ENCODE results near the gene AFF3.

AFF3 gene

GRCh38 chr2:99621774-99622173, 520.6 kb downstream of the AFF3 start:
- no peak for DNase-seq (ENCODE audit: low read depth in 1 of 2, low spot score in 1 of 2)

GRCh38 chr2:99621106-99621505, 521.3 kb downstream of the AFF3 start:
- no peak for DNase-seq (ENCODE audit: low read depth in 1 of 2, low spot score in 1 of 2)

GRCh38 chr2:99619151-99619550, 523.2 kb downstream of the AFF3 start:
- DNase-seq (ENCODE audit: low read depth in 1 of 2, low spot score in 1 of 2) = no peak

- no peak for DNase-seq (ENCODE audit: low read depth in 1 of 2, low spot score in 1 of 2)
Measured at GRCh38 chr2:99618579-99619097, 523.8 kb downstream of the AFF3 start.

GRCh38 chr2:99617811-99618210, 524.6 kb downstream of the AFF3 start:
- DNase-seq (ENCODE audit: low read depth in 1 of 2, low spot score in 1 of 2) = no peak

- DNase-seq (ENCODE audit: low read depth in 1 of 2, low spot score in 1 of 2) = no peak
Measured at GRCh38 chr2:99615247-99615771, 527.1 kb downstream of the AFF3 start.

- no peak for DNase-seq (ENCODE audit: low read depth in 1 of 2, low spot score in 1 of 2)
Measured at GRCh38 chr2:99613980-99614379, 528.4 kb downstream of the AFF3 start.

- DNase-seq (ENCODE audit: low read depth in 1 of 2, low spot score in 1 of 2) = no peak
Measured at GRCh38 chr2:99611786-99612185, 530.6 kb downstream of the AFF3 start.

GRCh38 chr2:99611034-99611433, 531.4 kb downstream of the AFF3 start:
- DNase-seq (ENCODE audit: low read depth in 1 of 2, low spot score in 1 of 2) = no peak

- DNase-seq (ENCODE audit: low read depth in 1 of 2, low spot score in 1 of 2) = no peak
Measured at GRCh38 chr2:99609851-99610381, 532.5 kb downstream of the AFF3 start.

- no peak for DNase-seq (ENCODE audit: low read depth in 1 of 2, low spot score in 1 of 2)
Measured at GRCh38 chr2:99608861-99609260, 533.5 kb downstream of the AFF3 start.

GRCh38 chr2:99607861-99608491, 534.4 kb downstream of the AFF3 start:
- DNase-seq (ENCODE audit: low read depth in 1 of 2, low spot score in 1 of 2) = no peak

- DNase-seq (ENCODE audit: low read depth in 1 of 2, low spot score in 1 of 2) = no peak
Measured at GRCh38 chr2:99607454-99607853, 534.9 kb downstream of the AFF3 start.

GRCh38 chr2:99605036-99605435, 537.4 kb downstream of the AFF3 start:
- no peak for DNase-seq (ENCODE audit: low read depth in 1 of 2, low spot score in 1 of 2)

GRCh38 chr2:99602476-99602875, 539.9 kb downstream of the AFF3 start:
- DNase-seq (ENCODE audit: low read depth in 1 of 2, low spot score in 1 of 2) = no peak

- no peak for DNase-seq (ENCODE audit: low read depth in 1 of 2, low spot score in 1 of 2)
Measured at GRCh38 chr2:99600981-99601651, 541.3 kb downstream of the AFF3 start.

- DNase-seq (ENCODE audit: low read depth in 1 of 2, low spot score in 1 of 2) = no peak
Measured at GRCh38 chr2:99598441-99598840, 543.9 kb downstream of the AFF3 start.

GRCh38 chr2:99597616-99598015, 544.8 kb downstream of the AFF3 start:
- DNase-seq (ENCODE audit: low read depth in 1 of 2, low spot score in 1 of 2) = no peak

GRCh38 chr2:99595373-99595772, 547.0 kb downstream of the AFF3 start:
- DNase-seq (ENCODE audit: low read depth in 1 of 2, low spot score in 1 of 2) = no peak

- DNase-seq (ENCODE audit: low read depth in 1 of 2, low spot score in 1 of 2) = no peak
Measured at GRCh38 chr2:99593692-99594427, 548.5 kb downstream of the AFF3 start.

GRCh38 chr2:99576775-99577174, 565.6 kb downstream of the AFF3 start:
- no peak for DNase-seq (ENCODE audit: low read depth in 1 of 2, low spot score in 1 of 2)

All from activated CD4-positive, alpha-beta T cell treated with anti-CD3 and anti-CD28 coated beads, Interleukin-2, amount 50 U/mL, for 24 hours (primary cell).